ENCODE data around the gene SLC9C2. TPM values are rescaled to one million over a fixed set of nuclear protein-coding genes. Genes with fewer than 3 reads are reported as not detected.

Gene SLC9C2
- total RNA-seq, 4 donors from 2014 or later: not detected

DNA sequence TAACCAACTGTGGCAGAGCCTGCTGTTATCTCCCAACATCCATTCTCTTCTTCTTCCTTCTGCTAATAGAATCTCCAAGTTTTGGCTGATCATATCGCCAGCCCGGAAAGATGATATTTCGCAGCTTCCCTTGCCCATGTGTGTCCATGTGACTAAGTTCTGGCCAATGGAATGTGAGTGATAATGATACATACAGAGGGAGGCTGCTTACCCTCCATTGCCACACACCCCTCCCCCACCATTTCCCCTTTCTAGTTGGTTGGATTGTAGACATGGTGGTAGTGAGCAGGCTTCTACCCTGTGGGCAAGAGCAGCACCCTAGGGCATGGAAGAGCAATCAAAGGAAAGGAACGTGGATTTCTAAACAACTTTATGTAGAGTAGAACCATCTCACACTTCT is 48.8 kb downstream of the SLC9C2 start:
- TF ChIP-seq POLR2AphosphoS5 (IDR thresholded peaks at IDR 0.05) (no peak), EP300 (IDR thresholded peaks at IDR 0.05; ENCODE audit: low read depth) (no peak), CTCF (IDR thresholded peaks at IDR 0.05) (no peak), POLR2A (IDR thresholded peaks at IDR 0.05) (no peak)
- in situ Hi-C loops (cut with MboI; ENCODE audit: low pct_ligation_motif_present in 1 of 4, low pct_unique_long_range_greater_than_20kb in 1 of 4, low sequenced_read_pairs in 3 of 4): no loop called here
- intact Hi-C loops (cut with DNase I; ENCODE audit: low total_unique reads): no loop called here
- H3K4me3 ChIP-seq: no peak overlapping the region
- H3K9me3 ChIP-seq: no peaks in the 10 kb centered on the region
- DNase-seq: no peak
- no peaks in the 10 kb centered on the region for H3K36me3 ChIP-seq
- no peaks in the 10 kb centered on the region for H3K4me1 ChIP-seq
- H3K27me3 ChIP-seq: no peaks in the 10 kb centered on the region
- H3K27ac ChIP-seq: no peak overlapping the region
- WGBS, 2 donors (ENCODE audit: low coverage in 1 of 2): 81 to 89% methylated on average over 3 to 4 of the region's 4 CpGs

DNA sequence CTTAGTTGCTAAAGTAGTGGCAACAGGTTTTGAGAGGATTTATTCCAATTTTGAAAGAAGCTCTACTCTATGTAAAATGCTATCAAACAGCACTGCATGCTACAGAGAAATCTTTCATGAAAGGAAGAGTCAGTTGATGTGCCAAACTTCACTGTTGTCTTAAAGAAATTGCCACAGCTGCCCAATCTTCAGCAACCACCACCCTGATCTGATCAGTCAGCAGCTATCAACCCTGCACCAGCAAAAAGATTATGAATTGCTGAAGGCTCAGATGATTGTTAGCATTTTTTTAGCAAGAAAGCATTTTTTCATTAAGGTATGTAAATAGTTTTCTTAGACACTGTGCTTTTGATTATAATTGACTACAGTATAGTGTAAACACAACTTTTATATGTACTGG is 49.6 kb downstream of the SLC9C2 start:
- no peak for DNase-seq
- H3K4me1 ChIP-seq: no peaks in the 10 kb centered on the region
- no peak overlapping the region for H3K27ac ChIP-seq
- intact Hi-C loops (cut with DNase I; ENCODE audit: low total_unique reads): no loop called here
- in situ Hi-C loops (cut with MboI; ENCODE audit: low pct_ligation_motif_present in 1 of 4, low pct_unique_long_range_greater_than_20kb in 1 of 4, low sequenced_read_pairs in 3 of 4): no loop called here
- H3K4me3 ChIP-seq: no peak overlapping the region
- no peaks in the 10 kb centered on the region for H3K9me3 ChIP-seq
- TF ChIP-seq POLR2AphosphoS5 (IDR thresholded peaks at IDR 0.05): no peak
- no peaks in the 10 kb centered on the region for H3K36me3 ChIP-seq
- no peaks in the 10 kb centered on the region for H3K27me3 ChIP-seq

DNA sequence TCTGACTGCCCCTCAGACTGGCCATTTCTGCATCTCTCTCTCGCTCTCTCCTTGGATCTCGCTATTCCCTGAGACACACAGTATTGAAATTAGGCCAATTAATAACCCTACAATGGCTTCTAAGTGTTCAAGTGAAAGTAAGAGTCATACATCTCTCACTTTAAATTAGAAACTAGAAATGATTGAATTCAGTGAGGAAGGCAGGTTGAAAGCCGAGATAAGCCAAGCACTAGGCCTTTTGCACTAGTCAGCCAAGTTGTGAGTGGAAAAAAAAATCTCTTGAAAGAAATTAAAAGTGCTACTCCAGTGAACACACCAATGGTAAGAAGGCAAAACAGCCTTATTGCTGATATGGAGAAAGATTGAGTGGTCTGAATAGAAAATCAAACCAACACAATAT is 51.2 kb downstream of the SLC9C2 start:
- no peak for DNase-seq
- Histone ChIP-seq H3K27me3 (no peaks in the 10 kb centered on the region), H3K36me3 (no peaks in the 10 kb centered on the region), H3K27ac (no peak overlapping the region), H3K4me3 (no peak overlapping the region), H3K4me1 (no peaks in the 10 kb centered on the region), H3K9me3 (no peaks in the 10 kb centered on the region)
- intact Hi-C loops (cut with DNase I; ENCODE audit: low total_unique reads): no loop called here
- TF ChIP-seq EP300 (IDR thresholded peaks at IDR 0.05; ENCODE audit: low read depth) (no peak), POLR2A (IDR thresholded peaks at IDR 0.05) (no peak), POLR2AphosphoS5 (IDR thresholded peaks at IDR 0.05) (no peak)
- 85 to 93% methylated on average over 3 of the region's 3 CpGs for WGBS, 2 donors (ENCODE audit: low coverage in 1 of 2)
- in situ Hi-C loops (cut with MboI; ENCODE audit: low pct_ligation_motif_present in 1 of 4, low pct_unique_long_range_greater_than_20kb in 1 of 4, low sequenced_read_pairs in 3 of 4): no loop called here

GRCh38 chr1:173549813-173550212 is 53.1 kb downstream of the SLC9C2 start:
- Histone ChIP-seq H3K4me3 (no peak overlapping the region), H3K36me3 (no peaks in the 10 kb centered on the region), H3K27ac (no peak overlapping the region), H3K9me3 (no peaks in the 10 kb centered on the region), H3K4me1 (no peaks in the 10 kb centered on the region), H3K27me3 (no peaks in the 10 kb centered on the region)
- intact Hi-C loops (cut with DNase I; ENCODE audit: low total_unique reads): no loop called here
- in situ Hi-C loops (cut with MboI; ENCODE audit: low pct_ligation_motif_present in 1 of 4, low pct_unique_long_range_greater_than_20kb in 1 of 4, low sequenced_read_pairs in 3 of 4): no loop called here
- no peak for TF ChIP-seq EP300 (IDR thresholded peaks at IDR 0.05; ENCODE audit: low read depth)
- TF ChIP-seq POLR2A (IDR thresholded peaks at IDR 0.05): no peak
- no peak for TF ChIP-seq CTCF (IDR thresholded peaks at IDR 0.05)
- no peak for TF ChIP-seq POLR2AphosphoS5 (IDR thresholded peaks at IDR 0.05)
- 71 to 85% methylated on average over 2 of the region's 2 CpGs for WGBS, 2 donors (ENCODE audit: low coverage in 1 of 2)
- DNase-seq: no peak

GRCh38 chr1:173545688-173546087 is 57.2 kb downstream of the SLC9C2 start:
- no peak for TF ChIP-seq POLR2A (IDR thresholded peaks at IDR 0.05)
- TF ChIP-seq EP300 (IDR thresholded peaks at IDR 0.05; ENCODE audit: low read depth): no peak
- TF ChIP-seq CTCF (IDR thresholded peaks at IDR 0.05): no peak
- no peak overlapping the region for H3K27ac ChIP-seq

More at GRCh38 chr1:173545688-173546087, 57.2 kb downstream of the SLC9C2 start:
- DNase-seq: no peak
- no peak overlapping the region for H3K4me3 ChIP-seq
- H3K27me3 ChIP-seq: no peaks in the 10 kb centered on the region
- intact Hi-C loops (cut with DNase I; ENCODE audit: low total_unique reads) (no loop called here), in situ Hi-C loops (cut with MboI; ENCODE audit: low pct_ligation_motif_present in 1 of 4, low pct_unique_long_range_greater_than_20kb in 1 of 4, low sequenced_read_pairs in 3 of 4) (no loop called here)
- no peaks in the 10 kb centered on the region for H3K36me3 ChIP-seq
- H3K4me1 ChIP-seq: no peaks in the 10 kb centered on the region
- 58 to 73% methylated on average over 3 of the region's 3 CpGs for WGBS, 2 donors (ENCODE audit: low coverage in 1 of 2)
- H3K9me3 ChIP-seq: no peaks in the 10 kb centered on the region
